ENCODE measurements around the gene TCF4.

GRCh38 chr18:55365342-55365741 lies 222.7 kb downstream of the TCF4 start:
- TF ChIP-seq CTCF (IDR thresholded peaks at IDR 0.05) (no peak), POLR2A (IDR thresholded peaks at IDR 0.05) (no peak)
